H1 (cell line): ENCODE measurements around the gene ARHGEF2.

ENCODE experiments used
- NRF1 ChIP-seq: IDR thresholded peaks from 2 replicates; pipeline ENCODE4 v1.6.1; 2011; ENCODE audit warnings: mild to moderate bottlenecking, low read depth, low read length, improper control_type of control experiment
- POLR2AphosphoS5 ChIP-seq: IDR thresholded peaks from 2 replicates; pipeline ENCODE4 v1.6.1; 2011; ENCODE audit warnings: low read depth, low read length

DNA sequence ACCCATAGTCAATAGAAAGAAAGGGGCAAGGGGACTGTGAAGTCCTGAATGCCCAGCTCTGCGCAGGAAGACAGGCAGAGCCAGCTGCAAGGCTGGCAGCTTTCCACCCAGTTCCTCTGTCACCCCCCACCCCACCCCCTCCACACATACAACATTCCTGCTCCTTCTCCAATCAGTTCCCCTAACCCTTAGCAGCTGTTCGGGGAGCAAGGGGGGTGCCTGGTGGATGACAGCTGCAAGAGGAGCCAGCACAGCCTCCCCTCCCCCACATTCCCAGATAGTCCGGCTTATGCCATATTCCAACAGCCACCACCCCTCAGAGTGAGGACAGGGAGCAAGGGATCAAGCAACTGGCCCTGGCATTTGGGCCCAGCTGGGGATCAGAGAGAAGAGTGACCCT, 9.7 kb downstream of the ARHGEF2 start:
- TF ChIP-seq NRF1 (no peak), POLR2AphosphoS5 (no peak)
